Hypothalamus (tissue), 51 donors: ENCODE measurements around the gene MAP3K8.
"Not testable (repeated sequence)": the region's sequence is repeated elsewhere in the genome, so short reads cannot be mapped to it uniquely, and the experiment has no call there.

Experiments
- DNase-seq, 51 donors: peaks; one replicate each; lab custom pipeline; 2025; lab: John Stamatoyannopoulos, UW

MAP3K8 gene

GRCh38 chr10:30442019-30442606 is 8.1 kb downstream of the MAP3K8 start:
- no peak for DNase-seq

DNA sequence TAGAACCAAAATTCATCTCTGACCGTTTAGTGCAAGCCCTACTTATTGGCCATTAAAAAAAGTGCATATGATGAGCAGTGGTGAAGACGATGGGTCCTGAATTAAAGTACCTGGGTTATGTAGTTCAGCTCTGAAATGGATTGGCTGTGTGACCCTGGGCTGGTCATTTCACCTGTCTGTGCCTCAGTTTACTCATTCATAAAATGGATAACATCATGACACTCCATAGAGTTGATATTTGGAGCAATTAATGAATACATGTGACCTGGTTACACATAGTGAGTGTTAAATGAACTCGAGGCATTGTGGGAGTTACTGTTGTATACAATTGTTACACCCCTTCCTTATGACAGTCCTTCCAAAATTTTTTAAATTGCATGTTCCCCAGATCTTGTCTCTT is 9.1 kb downstream of the MAP3K8 start:
- no peak for DNase-seq

DNA sequence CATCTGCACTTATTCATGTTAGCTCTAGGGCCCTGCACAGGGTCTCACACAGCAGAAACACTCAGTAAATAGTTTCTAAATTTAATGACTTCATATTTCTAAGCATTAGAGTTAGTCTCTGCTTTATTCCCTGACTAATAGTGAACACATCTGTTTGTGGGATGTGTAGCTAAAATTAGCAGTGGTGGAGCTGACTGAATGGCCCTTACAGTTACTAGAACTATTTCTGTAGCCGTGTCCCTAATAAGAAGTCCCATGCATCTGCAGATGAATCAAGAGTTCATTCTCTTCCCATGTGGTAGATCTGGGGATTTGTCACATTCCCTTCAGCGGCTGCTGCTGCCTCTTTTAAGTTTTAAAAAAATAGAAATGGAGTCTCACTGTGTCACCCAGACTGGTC is 11.7 kb downstream of the MAP3K8 start:
- DNase-seq = no peak

DNA sequence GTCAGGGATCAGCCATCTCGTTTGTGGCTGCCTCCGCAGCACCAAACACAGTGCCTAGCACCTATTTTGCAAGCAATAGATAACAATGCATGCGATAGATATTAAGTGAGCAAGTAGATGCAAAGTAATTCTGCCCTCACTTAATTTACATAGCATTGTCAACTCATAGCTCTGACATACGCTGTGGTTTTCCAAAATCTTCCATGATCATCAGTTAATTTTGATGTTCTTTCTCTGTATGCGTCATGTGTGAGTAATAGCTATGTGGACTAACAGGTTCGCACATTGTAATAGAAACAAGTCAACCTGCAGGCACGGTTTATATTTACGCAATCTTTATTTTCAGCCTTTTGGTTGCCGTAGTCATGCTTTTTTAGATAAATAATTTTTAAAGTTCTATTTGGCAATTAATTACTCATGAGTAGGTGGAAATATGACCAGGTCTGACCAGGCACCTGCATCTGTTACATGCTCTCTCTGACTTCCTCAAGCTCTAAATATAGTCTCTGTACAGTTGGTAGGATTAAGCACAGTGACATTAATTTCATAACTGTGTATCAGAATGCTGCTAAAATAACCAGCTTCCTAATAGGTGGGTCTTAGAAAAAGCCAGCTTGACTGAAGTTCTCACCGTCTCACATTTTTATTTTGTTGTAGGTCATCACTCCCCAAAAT is 13.3 kb downstream of the MAP3K8 start:
- no peak for DNase-seq

GRCh38 chr10:30448092-30448491 is 14.1 kb downstream of the MAP3K8 start:
- no peak for DNase-seq

GRCh38 chr10:30453764-30454527 is 20.0 kb downstream of the MAP3K8 start:
- no peak for DNase-seq

GRCh38 chr10:30454744-30455510 is 20.9 kb downstream of the MAP3K8 start:
- DNase-seq = no peak

GRCh38 chr10:30455816-30456215 is 21.8 kb downstream of the MAP3K8 start:
- no peak for DNase-seq

DNA sequence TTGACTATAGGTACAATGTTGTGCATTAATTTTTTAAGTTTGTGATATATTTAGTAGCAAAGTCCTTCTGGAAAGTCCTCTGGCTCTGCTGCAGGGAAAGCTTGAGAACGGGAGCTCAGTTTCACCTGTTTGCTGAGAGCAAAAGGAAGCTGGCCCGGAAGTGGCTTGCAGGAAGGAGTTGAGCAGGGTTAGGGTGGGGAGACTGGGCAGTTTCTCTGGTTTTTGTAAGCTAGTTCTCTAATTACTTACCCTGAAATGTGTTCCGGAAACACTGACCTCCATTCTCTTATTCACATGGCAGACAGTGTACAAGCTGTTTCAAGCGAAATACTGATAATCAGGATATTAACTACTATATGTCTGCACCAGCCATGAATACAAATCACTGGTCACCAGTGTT is 22.3 kb downstream of the MAP3K8 start:
- no peak for DNase-seq

GRCh38 chr10:30459283-30459682 is 25.3 kb downstream of the MAP3K8 start:
- peak in 6 of 51 donors; percentile 5 to 17 (median 12) for DNase-seq

GRCh38 chr10:30460121-30460520 is 26.1 kb downstream of the MAP3K8 start:
- DNase-seq = no peak

DNA sequence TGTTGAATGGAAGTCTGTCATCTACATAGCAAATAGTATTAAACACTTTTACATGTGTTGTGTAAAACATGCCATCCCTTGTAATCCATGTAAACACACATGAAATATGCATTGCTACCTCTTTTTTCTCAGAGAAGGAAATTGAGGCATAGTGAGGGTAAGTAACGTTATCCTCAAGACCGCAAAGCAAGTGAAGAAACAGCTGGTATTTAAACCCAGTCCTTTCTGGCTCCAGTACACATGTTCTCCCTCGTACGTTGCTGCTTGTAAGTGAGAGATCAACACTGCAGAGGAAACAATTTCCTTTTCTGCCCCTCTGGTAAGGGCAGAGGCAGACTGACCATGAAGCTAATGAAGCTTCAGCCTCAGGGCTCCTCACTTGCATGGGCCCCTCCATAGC is 28.5 kb downstream of the MAP3K8 start:
- no peak for DNase-seq

DNA sequence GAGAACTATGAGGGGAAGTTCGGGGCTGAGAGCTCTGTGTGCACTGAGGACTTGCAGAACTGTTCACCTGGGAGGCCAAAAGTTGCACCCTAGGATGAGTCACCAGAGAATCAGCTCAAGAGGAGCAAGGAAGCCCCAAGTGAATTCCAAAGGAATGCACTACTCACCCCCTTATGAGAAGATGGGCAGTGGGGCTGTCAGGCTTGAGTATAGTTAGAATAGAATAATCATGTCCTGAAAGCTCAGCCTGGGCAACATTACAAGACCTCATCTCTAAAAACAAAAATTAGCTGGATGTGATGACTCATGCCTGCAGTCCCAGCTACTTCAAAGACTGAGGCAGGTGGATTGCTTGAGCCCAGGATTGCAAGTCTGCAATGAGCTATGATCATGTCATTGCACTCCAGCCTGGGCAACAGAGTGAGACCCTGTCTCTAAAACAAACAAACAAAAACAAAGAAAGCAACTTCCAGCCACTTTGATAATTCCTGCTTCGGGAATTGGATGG is 30.0 kb downstream of the MAP3K8 start:
- no peak for DNase-seq

DNA sequence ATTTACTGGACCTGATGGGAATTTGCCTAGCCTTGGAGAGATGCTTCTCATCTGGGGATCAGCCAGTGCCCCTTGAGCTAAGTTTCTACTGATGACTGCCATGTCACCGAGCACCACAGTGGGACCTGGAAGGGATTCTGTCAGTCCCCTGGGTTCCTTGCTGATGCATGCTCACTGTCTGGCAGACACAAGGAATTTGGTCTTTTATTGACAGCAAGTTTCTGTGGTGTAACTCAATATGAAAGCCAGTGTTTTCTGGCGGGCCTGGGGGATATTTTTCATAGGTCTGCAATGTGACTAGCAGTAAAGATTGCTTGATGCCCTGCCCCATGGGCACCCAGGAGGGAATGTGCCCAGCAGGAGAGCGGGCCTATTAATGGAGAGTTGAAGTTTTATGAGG is 30.7 kb downstream of the MAP3K8 start:
- DNase-seq = no peak

- DNase-seq = no peak
These were observed 32.5 kb downstream of the MAP3K8 start for GRCh38 chr10:30466445-30466844.

GRCh38 chr10:30467651-30468338 is 33.8 kb downstream of the MAP3K8 start:
- no peak for DNase-seq

GRCh38 chr10:30472414-30473155 is 38.6 kb downstream of the MAP3K8 start:
- no peak for DNase-seq

DNA sequence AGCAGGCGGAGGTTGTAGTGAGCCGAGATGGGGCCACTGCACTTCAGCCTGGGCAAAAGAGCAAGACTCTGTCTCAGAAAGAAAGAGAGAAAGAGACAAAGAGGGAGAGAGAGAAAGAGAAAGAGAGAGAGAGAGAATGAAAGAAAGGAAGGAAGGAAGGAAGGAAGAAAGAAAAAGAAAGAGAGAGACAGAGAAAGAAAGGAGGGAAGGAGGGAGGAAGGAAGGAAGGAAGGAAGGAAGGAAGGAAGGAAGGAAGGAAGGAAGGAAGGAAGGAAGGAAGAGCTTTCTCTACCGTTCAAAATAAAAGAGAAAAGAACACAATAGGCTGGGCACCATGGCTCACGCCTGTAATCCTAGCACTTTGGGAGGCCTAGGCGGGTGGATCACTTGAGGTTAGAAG is 41.5 kb downstream of the MAP3K8 start:
- DNase-seq = not testable (repeated sequence)

- no peak for DNase-seq
These were observed 42.6 kb downstream of the MAP3K8 start for GRCh38 chr10:30476511-30477155.
